SU-DHL-6 (cell line): ENCODE data around the gene FOXC2.

Source experiments
- H2AFZ ChIP-seq: fragments of 200-600 bp; sonication (generic); 2 replicates; pipeline ENCODE4 v1.6.1; 2014; ENCODE audit warnings: low read depth, mild to moderate bottlenecking, moderate library complexity, mixed read lengths, antibody characterized with exemption, low read length; ENCODE audit not compliant: severe bottlenecking
- H3F3A ChIP-seq: fragments of 200-600 bp; shearing (Covaris generic); 2 replicates; pipeline ENCODE4 v1.6.0; 2016; ENCODE audit warnings: antibody characterized with exemption, mild to moderate bottlenecking; ENCODE audit not compliant: insufficient read depth
- H3K27ac ChIP-seq: fragments of 200-600 bp; sonication (generic); 2 replicates; pipeline ENCODE4 v1.5.1; 2016; ENCODE audit warnings: low read depth, mild to moderate bottlenecking, low read length, moderate library complexity, mixed read lengths
- H3K27me3 ChIP-seq: fragments of 200-600 bp; sonication (generic), shearing (Covaris generic); 2 replicates; pipeline ENCODE4 v1.6.0; 2014; ENCODE audit warnings: mild to moderate bottlenecking, low read length
- H3K36me3 ChIP-seq: fragments of 200-600 bp; sonication (generic); 2 replicates; pipeline ENCODE4 v1.6.1; 2014; ENCODE audit warnings: mild to moderate bottlenecking, low read length, mixed read lengths
- H3K4me2 ChIP-seq: fragments of 300-600, 200-600 bp; shearing (Covaris generic), sonication (generic); 2 replicates; pipeline ENCODE4 v1.6.0; 2014; ENCODE audit warnings: low read length, low read depth, mild to moderate bottlenecking; ENCODE audit not compliant: poor library complexity, severe bottlenecking
- H3K4me3 ChIP-seq: fragments of 200-600 bp; sonication (generic); 2 replicates; pipeline ENCODE4 v1.5.1; 2014; ENCODE audit warnings: antibody characterized with exemption, low read length, mild to moderate bottlenecking, mixed read lengths; ENCODE audit not compliant: insufficient read depth, poor library complexity, severe bottlenecking
- H3K79me2 ChIP-seq: fragments of 200-600 bp; sonication (generic); 2 replicates; pipeline ENCODE4 v1.6.1; 2014; ENCODE audit warnings: mild to moderate bottlenecking, low read length, moderate library complexity; ENCODE audit not compliant: insufficient read depth
- H3K9ac ChIP-seq: fragments of 200-600 bp; sonication (generic); 2 replicates; pipeline ENCODE4 v1.7.0; 2014; ENCODE audit warnings: mild to moderate bottlenecking, low read length
- H3K9me2 ChIP-seq: fragments of 200-600 bp; sonication (generic); replicated peaks from 2 replicates; pipeline ENCODE4 v1.6.1; 2014; ENCODE audit warnings: low read length; ENCODE audit not compliant: insufficient read depth
- H3K9me3 ChIP-seq: fragments of 200-600 bp; sonication (generic); 2 replicates; pipeline ENCODE4 v1.6.1; 2014; ENCODE audit warnings: low read length, mixed read lengths; ENCODE audit not compliant: insufficient read depth
- H4K20me1 ChIP-seq: fragments of 200-600 bp; sonication (generic); 2 replicates; pipeline ENCODE4 v1.6.1; 2014; ENCODE audit warnings: low read depth, mild to moderate bottlenecking, antibody characterized with exemption, low read length, moderate library complexity, mixed read lengths
- CTCF ChIP-seq: fragments of 200-600 bp; sonication (generic); IDR thresholded peaks from one replicate; pipeline ENCODE4 v1.5.1; 2017; ENCODE audit warnings: antibody characterized with exemption, mild to moderate bottlenecking, low read length, moderate library complexity; ENCODE audit not compliant: insufficient read depth, poor library complexity, severe bottlenecking
- EZH2phosphoT487 ChIP-seq: fragments of 200-600 bp; sonication (generic), shearing (Covaris generic); conservative IDR thresholded peaks from 2 replicates; pipeline ENCODE4 v1.6.1; 2018; ENCODE audit warnings: mild to moderate bottlenecking, antibody characterized with exemption, low read length, moderate library complexity, mixed read lengths

The FOXC2 gene

GRCh38 chr16:86549893-86550190, 16.8 kb upstream of the FOXC2 start:
- Histone ChIP-seq H3F3A (no peaks in the 10 kb centered on the region), H3K9me2 (no peaks in the 10 kb centered on the region), H4K20me1 (no peaks in the 10 kb centered on the region), H3K4me3 (no peak overlapping the region), H3K9me3 (no peaks in the 10 kb centered on the region), H3K36me3 (no peaks in the 10 kb centered on the region), H3K9ac (no peak overlapping the region), H3K4me2 (no peak overlapping the region), H3K27me3 (no peaks in the 10 kb centered on the region), H3K27ac (no peak overlapping the region), H2AFZ (no peak overlapping the region), H3K79me2 (peaks cover 3% of the 10 kb centered on the region; the same call in 1 of the 2 replicates)
- TF ChIP-seq CTCF (no peak), EZH2phosphoT487 (no peak)

- no peaks in the 10 kb centered on the region for H3K36me3 ChIP-seq
- no peak overlapping the region for H2AFZ ChIP-seq
- H4K20me1 ChIP-seq = no peaks in the 10 kb centered on the region
- H3K4me2 ChIP-seq = no peak overlapping the region
- H3K9me2 ChIP-seq = no peaks in the 10 kb centered on the region
- no peak for TF ChIP-seq EZH2phosphoT487
- no peaks in the 10 kb centered on the region for H3F3A ChIP-seq
- H3K27ac ChIP-seq = no peak overlapping the region
- peaks cover 3% of the 10 kb centered on the region; the same call in 1 of the 2 replicates for H3K79me2 ChIP-seq
- H3K4me3 ChIP-seq = no peak overlapping the region
- H3K27me3 ChIP-seq = no peaks in the 10 kb centered on the region
- H3K9me3 ChIP-seq = no peaks in the 10 kb centered on the region
- H3K9ac ChIP-seq = no peak overlapping the region
Observed at GRCh38 chr16:86550281-86550680, 16.3 kb upstream of the FOXC2 start.

GRCh38 chr16:86553356-86553755, 13.3 kb upstream of the FOXC2 start:
- Histone ChIP-seq H3K27ac (no peak overlapping the region), H3K4me2 (no peak overlapping the region), H3K36me3 (no peaks in the 10 kb centered on the region), H2AFZ (no peak overlapping the region), H3K27me3 (no peaks in the 10 kb centered on the region), H4K20me1 (no peaks in the 10 kb centered on the region), H3K9ac (no peak overlapping the region), H3K4me3 (no peak overlapping the region), H3K79me2 (peaks cover 3% of the 10 kb centered on the region; the same call in 1 of the 2 replicates), H3K9me2 (no peaks in the 10 kb centered on the region), H3F3A (no peaks in the 10 kb centered on the region), H3K9me3 (no peaks in the 10 kb centered on the region)
- no peak for TF ChIP-seq CTCF
- no peak for TF ChIP-seq EZH2phosphoT487

- Histone ChIP-seq H3K9me3 (no peaks in the 10 kb centered on the region), H3F3A (no peaks in the 10 kb centered on the region), H3K4me2 (peak overlapping the region; percentile 68), H3K9ac (peak overlapping the region; percentile 80), H2AFZ (peak overlapping the region; percentile 75), H3K9me2 (no peaks in the 10 kb centered on the region), H3K27ac (peak overlapping the region; percentile 5), H3K79me2 (peaks cover 3% of the 10 kb centered on the region; the same call in 1 of the 2 replicates), H3K4me3 (peak overlapping the region; percentile 70), H3K36me3 (no peaks in the 10 kb centered on the region), H4K20me1 (no peaks in the 10 kb centered on the region), H3K27me3 (no peaks in the 10 kb centered on the region)
- TF ChIP-seq CTCF (no peak), EZH2phosphoT487 (no peak)
Observed at GRCh38 chr16:86554599-86554916, 12.1 kb upstream of the FOXC2 start.
